HG03520 (cell line): ENCODE data around the gene DHTKD1.

ENCODE experiments used
- ATAC-seq: cut with Tn5 transposase; IDR thresholded peaks from one replicate; pipeline ENCODE4 v1.9.1; 2021; ENCODE audit warnings: mild to moderate bottlenecking, moderate library complexity; ENCODE audit not compliant: unreplicated experiment

Gene DHTKD1

GRCh38 chr10:12068449-12069269 lies at the start of gene DHTKD1:
Gene DHTKD1 (plus strand): TSS chr10:12068954. CDS start chr10:12069034, 80 bp downstream.
- ATAC-seq: peak; percentile 97

- ATAC-seq: no peak
Measured at GRCh38 chr10:12019283-12019971, 49.3 kb upstream of the DHTKD1 start.

GRCh38 chr10:12020574-12020973 lies 48.2 kb upstream of the DHTKD1 start:
- ATAC-seq: no peak

DNA sequence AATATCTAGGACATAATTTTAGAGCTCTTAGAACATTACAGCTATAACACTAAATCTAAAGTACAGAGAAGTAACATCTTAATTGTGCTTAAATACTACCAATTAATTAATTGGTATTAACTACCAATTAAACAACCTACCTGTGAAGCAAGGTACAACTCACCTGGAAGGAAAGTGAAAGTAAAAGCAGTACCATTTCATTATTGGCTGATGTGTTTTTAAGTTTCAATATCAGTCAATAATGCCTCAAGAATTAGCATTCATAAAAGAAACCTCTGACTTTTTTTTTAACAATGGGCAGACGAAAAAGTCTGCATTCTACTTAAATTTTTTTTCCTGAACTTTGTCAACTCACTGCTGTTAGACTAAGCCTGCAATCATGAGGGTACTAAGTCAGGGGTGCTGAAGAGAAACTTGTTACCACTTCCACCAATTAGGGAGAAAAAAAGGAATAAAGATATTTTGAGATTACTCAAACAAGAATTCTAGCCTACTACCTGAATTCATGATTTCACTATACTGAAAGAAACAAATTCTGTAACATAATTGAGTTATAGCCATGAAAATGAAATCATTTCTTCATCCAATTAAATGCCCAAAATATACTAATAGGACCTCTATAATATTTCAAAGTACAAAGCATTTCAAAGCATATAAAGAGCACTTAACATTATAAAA lies 46.0 kb upstream of the DHTKD1 start:
- ATAC-seq: no peak

- no peak for ATAC-seq
Measured at GRCh38 chr10:12025591-12025990, 43.2 kb upstream of the DHTKD1 start.

- ATAC-seq: no peak
Measured at GRCh38 chr10:12027539-12027938, 41.2 kb upstream of the DHTKD1 start.

GRCh38 chr10:12031404-12031803 lies 37.4 kb upstream of the DHTKD1 start:
- ATAC-seq: no peak

GRCh38 chr10:12036073-12036655 lies 32.6 kb upstream of the DHTKD1 start:
- no peak for ATAC-seq

GRCh38 chr10:12041766-12042408 lies 26.9 kb upstream of the DHTKD1 start:
- no peak for ATAC-seq

- ATAC-seq: no peak
Measured at GRCh38 chr10:12042409-12042796, 26.4 kb upstream of the DHTKD1 start.

GRCh38 chr10:12042797-12043651 lies 25.7 kb upstream of the DHTKD1 start, which contains the start of gene UPF2:
Gene UPF2 (minus strand): TSS chr10:12042809. CDS start chr10:12035423, 7,386 bp downstream.
- peak; percentile 51 for ATAC-seq

DNA sequence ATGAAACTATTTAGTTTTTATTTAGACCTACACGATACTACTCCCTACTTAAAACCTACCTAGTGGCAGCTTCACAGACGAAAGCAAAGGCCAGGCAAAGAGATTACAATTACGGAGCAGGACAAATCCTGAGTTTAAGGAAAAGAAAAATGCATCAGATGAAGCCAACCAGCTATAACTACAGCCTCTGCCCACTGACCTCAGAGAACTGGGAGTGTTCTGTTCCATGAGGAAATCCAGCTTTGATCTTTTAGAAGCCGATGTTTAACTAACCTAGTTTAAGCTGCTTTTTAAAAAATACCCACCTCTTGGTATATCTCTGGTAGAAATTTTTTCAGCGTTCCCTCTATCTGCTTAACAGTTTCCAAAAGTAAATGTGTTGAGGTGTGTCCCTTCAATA lies 23.2 kb upstream of the DHTKD1 start:
- ATAC-seq: no peak

- ATAC-seq: no peak
Measured at GRCh38 chr10:12048547-12048946, 20.2 kb upstream of the DHTKD1 start.

GRCh38 chr10:12050528-12050927 lies 18.2 kb upstream of the DHTKD1 start:
- no peak for ATAC-seq

- ATAC-seq: no peak
Measured at GRCh38 chr10:12051241-12051640, 17.5 kb upstream of the DHTKD1 start.

GRCh38 chr10:12055732-12056131 lies 13.0 kb upstream of the DHTKD1 start:
- no peak for ATAC-seq

DNA sequence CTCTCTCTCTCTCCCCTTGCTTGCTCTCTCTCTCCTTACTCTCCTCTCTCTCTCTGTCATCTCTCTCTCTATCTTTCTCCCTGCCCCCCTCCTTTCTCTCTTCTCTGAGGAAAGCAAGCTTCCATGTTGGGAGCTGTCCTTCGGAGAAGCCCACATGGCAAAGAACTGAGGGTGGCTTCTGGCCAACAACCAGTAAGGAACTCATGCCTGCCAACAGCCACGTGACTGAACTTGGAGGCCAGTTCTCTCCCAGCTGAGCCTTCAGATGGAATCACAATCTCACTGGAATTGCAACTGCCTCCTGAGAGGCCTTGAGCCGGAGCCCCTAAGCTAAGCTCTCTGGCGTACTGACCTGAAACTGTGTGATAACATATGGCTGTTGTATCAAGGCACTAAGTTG lies 12.0 kb upstream of the DHTKD1 start:
- ATAC-seq: no peak

DNA sequence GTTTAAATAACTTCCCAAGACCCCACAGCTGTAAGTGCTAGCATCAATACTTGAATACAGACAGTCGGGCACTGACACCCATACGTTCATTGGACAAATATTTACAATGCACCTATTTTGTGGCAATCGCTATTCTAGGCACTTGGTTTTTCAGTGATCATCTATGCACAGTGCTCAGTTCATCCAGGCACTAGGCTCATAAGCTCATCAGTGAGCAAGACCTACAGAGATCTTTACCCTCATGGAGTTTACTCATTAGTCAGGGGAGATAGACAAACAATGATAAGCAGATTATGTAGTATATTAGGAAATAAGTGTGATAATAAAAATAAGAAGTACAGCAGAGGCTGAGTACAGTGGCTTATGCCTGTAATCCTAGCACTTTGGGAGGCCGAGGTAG lies 7.6 kb upstream of the DHTKD1 start:
- no peak for ATAC-seq

DNA sequence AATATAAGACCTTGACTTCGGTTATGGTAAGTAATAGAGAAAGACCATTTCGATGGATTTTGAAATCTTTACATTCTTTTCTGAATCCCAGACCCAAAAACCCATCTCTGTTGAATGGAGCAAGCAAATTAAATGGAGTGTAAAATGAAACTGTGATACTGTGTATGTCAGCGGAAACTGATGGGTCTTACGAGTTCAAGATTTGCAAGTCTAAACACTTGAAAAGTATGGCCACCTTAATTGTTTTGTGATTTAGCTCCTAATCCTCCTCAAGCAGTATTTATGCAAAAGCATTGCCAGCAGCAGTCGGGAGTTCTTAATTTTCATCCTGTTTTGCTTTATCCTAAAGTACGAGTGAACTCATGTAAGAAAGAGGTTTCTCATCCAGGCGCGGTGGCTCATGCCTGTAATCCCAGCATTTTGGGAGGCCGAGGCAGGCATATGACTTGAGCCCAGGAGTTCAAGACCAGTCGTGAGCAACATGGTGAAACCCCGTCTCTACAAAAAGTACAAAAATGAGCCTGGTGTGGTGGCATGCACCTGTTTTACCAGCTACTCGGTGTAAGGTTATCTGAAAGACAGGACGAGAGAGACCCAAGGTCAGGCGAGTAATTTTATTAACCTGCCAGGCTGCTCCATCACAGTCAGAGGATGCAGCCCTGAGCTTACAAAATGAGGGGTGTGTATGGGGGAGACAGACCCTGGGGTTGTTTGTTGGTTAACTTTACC lies 5.8 kb upstream of the DHTKD1 start:
- ATAC-seq: no peak
